Tibial artery (tissue), 4 donors: ENCODE data around the gene ERBB4.

Source experiments
- DNase-seq, 2 donors: peaks; one replicate each; pipeline ENCODE4 v3.0.0-alpha.2; 2019
- H3K27ac ChIP-seq, 2 donors: fragments of 200-600 bp; sonication (generic) in 1 of 2; 1 replicate in 1 of 2; 2 replicates in 1 of 2; pipeline ENCODE4 v1.5.1; 2018 to 2019; ENCODE audit warnings: mild to moderate bottlenecking in 1 of 2
- H3K27me3 ChIP-seq, 2 donors: fragments of 200-600 bp; sonication (generic) in 1 of 2; one replicate each; pipeline versions ENCODE4 v1.5.1 to v1.6.0; 2016 to 2019
- H3K36me3 ChIP-seq, 3 donors: fragments of 200-600 bp; sonication (generic) in 2 of 3; one replicate each; pipeline ENCODE4 v1.5.1; 2016 to 2019; ENCODE audit warnings: mild to moderate bottlenecking in 2 of 3
- H3K4me1 ChIP-seq, 4 donors: fragments of 200-600 bp; sonication (generic) in 2 of 4; 1 replicate in 3 of 4; 2 replicates in 1 of 4; pipeline ENCODE4 v1.5.1; 2016 to 2019
- H3K4me3 ChIP-seq, 2 donors: fragments of 200-600 bp; sonication (generic) in 1 of 2; 1 replicate in 1 of 2; 2 replicates in 1 of 2; pipeline ENCODE4 v1.5.1; 2018 to 2019; ENCODE audit warnings: mild to moderate bottlenecking in 2 of 2
- H3K9me3 ChIP-seq, 3 donors: fragments of 200-600 bp; sonication (generic) in 1 of 3; one replicate each; pipeline ENCODE4 v1.5.1; 2016 to 2019
- intact Hi-C: fragments of 100-400 bp; cut with DNase I; formaldehyde crosslinking; loops from one replicate; pipeline ENCODE4 v1.15.0; 2023; ENCODE audit warnings: low total_unique reads
- TF ChIP-seq, protein P1 (sequence below), 2 experiments: fragments of 200-600 bp in 1 of 2; fragments of 450-650 bp in 1 of 2; IDR thresholded peaks; one replicate each; pipeline ENCODE4 v1.5.1; 2017 to 2019; ENCODE audit warnings: antibody characterized with exemption in 2 of 2, mild to moderate bottlenecking in 1 of 2, moderate library complexity in 1 of 2

ERBB4 gene

DNA sequence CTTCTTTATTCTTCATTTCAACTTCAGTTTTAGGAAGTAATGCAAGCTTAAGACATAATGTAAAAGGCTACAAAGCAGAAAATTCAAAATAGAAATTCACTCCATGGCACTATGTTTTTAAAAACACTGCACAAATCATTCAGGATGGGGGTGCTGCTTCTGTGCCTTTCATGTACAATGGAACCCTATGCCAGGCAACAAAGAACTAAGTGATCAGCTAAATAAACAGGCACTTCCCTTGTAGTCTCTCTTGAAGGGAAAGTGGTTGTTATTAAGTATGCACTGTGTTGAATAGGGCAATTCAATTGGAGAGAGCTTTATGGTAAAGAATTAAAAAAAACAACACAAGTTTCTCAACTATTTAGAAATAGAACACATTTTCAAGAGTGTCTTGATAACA, 10.9 kb upstream of the ERBB4 start:
- no peaks in the 10 kb centered on the region for H3K36me3 ChIP-seq
- intact Hi-C loops: loop anchor here (2.0 to 10.0 kb wide), 2 partner anchors 405 to 805 kb away; no protein-coding TSS in a partner anchor
- H3K27me3 ChIP-seq: no peaks in the 10 kb centered on the region
- no peaks in the 10 kb centered on the region for H3K9me3 ChIP-seq
- TF ChIP-seq, protein P1, sequence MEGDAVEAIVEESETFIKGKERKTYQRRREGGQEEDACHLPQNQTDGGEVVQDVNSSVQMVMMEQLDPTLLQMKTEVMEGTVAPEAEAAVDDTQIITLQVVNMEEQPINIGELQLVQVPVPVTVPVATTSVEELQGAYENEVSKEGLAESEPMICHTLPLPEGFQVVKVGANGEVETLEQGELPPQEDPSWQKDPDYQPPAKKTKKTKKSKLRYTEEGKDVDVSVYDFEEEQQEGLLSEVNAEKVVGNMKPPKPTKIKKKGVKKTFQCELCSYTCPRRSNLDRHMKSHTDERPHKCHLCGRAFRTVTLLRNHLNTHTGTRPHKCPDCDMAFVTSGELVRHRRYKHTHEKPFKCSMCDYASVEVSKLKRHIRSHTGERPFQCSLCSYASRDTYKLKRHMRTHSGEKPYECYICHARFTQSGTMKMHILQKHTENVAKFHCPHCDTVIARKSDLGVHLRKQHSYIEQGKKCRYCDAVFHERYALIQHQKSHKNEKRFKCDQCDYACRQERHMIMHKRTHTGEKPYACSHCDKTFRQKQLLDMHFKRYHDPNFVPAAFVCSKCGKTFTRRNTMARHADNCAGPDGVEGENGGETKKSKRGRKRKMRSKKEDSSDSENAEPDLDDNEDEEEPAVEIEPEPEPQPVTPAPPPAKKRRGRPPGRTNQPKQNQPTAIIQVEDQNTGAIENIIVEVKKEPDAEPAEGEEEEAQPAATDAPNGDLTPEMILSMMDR (IDR thresholded peaks at IDR 0.05): no peak
- H3K4me3 ChIP-seq: no peak overlapping the region
- no peak for DNase-seq
- H3K27ac ChIP-seq: no peak overlapping the region
- peaks cover 0 to 11% (median 3%) of the 10 kb centered on the region in 4 donors for H3K4me1 ChIP-seq

DNA sequence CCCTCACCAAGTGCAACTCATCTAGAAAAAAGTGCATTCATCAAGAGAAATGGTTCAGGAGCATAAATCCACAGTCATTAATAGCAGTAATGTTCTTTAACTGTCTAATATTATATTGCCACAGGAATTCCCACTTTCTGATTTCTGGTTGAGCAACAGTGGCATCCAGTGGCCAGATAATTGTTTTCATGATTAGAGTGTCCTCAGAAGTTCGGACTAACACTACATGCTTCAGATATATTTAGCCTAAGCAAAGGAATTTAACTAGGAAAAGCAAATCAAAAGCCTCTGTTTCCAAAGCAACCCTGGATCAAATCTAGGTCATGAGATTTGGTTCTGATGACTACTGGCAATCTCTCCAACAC, 9.8 kb upstream of the ERBB4 start:
- H3K36me3 ChIP-seq: no peaks in the 10 kb centered on the region
- no peak overlapping the region for H3K27ac ChIP-seq
- intact Hi-C loops: loop anchor here (2.0 to 10.0 kb wide), 2 partner anchors 404 to 804 kb away; no protein-coding TSS in a partner anchor
- no peaks in the 10 kb centered on the region for H3K9me3 ChIP-seq
- H3K4me1 ChIP-seq: peaks cover 0 to 11% (median 3%) of the 10 kb centered on the region in 4 donors
- TF ChIP-seq, protein P1 (IDR thresholded peaks at IDR 0.05): peak; percentile 60 to 69
- no peaks in the 10 kb centered on the region for H3K27me3 ChIP-seq
- DNase-seq: no peak
- H3K4me3 ChIP-seq: no peak overlapping the region

DNA sequence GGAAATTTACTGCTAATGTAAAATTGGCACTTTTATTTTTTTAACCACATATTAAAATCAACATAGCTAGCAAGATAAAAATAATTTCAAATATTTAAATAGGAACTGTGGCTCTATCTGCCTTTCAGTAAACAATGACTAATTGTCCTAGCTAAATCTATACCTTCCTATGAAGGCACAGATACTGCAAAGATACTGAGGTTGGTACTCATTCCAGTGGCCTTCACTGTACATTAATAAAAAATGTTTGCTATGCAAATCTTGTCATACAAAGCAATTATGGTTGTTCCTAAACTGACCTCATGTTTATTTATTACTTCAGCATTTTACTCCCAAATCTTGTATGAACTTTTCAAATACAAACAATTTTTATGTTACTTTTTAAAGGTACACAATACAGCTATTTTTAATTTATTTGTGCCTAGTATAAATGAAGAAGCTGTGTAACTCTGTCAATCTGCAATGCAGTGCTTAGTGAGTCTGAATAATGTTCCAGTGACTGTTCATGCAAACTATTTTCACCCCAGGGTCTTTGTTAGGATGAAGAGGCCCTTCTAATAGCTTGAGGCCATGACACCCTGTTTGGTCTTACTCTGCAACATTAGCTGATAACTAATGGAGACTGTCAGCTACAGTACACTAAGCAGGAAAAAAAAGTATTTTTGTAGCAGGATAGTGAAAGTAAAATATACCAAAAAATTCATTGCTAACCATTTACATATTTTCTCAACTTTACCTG, 9.3 kb upstream of the ERBB4 start:
- Histone ChIP-seq H3K4me1 (peaks cover 0 to 11% (median 3%) of the 10 kb centered on the region in 4 donors), H3K27ac (no peak overlapping the region), H3K27me3 (no peaks in the 10 kb centered on the region), H3K9me3 (no peaks in the 10 kb centered on the region), H3K4me3 (no peak overlapping the region), H3K36me3 (no peaks in the 10 kb centered on the region)
- DNase-seq: no peak
- TF ChIP-seq, protein P1 (IDR thresholded peaks at IDR 0.05): no peak
- intact Hi-C loops: loop anchor here (2.0 to 10.0 kb wide), 2 partner anchors 403 to 803 kb away; no protein-coding TSS in a partner anchor

DNA sequence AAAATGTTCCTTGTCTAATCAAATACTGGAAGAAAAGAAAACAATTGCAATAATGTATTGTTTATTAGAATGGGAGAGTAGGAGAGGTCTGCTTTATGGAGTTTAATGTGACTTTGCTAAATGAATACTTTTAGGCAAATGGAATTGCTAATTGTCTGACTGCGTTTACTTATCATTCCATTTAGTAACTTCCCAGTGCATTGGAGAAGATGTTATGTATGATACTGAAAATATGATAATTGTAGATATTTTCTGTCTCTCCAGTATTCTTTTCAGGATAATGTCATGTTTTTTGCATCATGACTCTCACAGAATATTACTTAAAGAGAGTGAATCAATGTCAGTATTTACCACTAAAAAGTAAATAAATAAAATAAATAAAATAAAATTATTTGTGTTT, 8.1 kb upstream of the ERBB4 start:
- TF ChIP-seq, protein P1 (IDR thresholded peaks at IDR 0.05): no peak
- H3K36me3 ChIP-seq: no peaks in the 10 kb centered on the region
- DNase-seq: no peak
- intact Hi-C loops: loop anchor here (10.0 kb wide), 1 partner anchor 402 kb away; no protein-coding TSS in a partner anchor
- peaks cover 0 to 11% (median 3%) of the 10 kb centered on the region in 4 donors for H3K4me1 ChIP-seq
- H3K27ac ChIP-seq: no peak overlapping the region
- no peak overlapping the region for H3K4me3 ChIP-seq
- no peaks in the 10 kb centered on the region for H3K27me3 ChIP-seq
- no peaks in the 10 kb centered on the region for H3K9me3 ChIP-seq

DNA sequence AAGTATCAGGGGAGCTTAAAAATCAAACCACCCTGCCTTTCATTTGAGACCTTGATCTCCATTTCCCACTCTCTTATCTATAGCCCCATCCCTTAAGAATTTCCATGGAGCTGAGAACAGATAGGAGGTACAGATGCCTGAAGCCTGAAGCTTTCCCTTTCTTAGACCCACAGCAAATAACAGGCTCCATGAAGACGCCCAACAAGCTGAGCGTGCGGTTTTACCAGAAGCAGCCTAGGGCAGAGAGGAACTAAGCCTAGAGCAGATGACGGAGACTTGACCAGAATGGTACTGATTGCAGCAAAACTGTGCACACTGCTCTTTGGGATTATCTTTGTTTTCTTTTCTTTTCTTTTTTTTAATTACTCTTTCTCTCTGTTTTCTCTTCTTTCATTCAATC, 1.7 kb upstream of the ERBB4 start:
- TF ChIP-seq, protein P1 (IDR thresholded peaks at IDR 0.05): no peak
- H3K9me3 ChIP-seq: no peaks in the 10 kb centered on the region
- intact Hi-C loops: loop anchor here (10.0 kb wide), 1 partner anchor 396 kb away; no protein-coding TSS in a partner anchor
- H3K4me3 ChIP-seq: no peak overlapping the region
- peaks cover 0 to 14% (median 4%) of the 10 kb centered on the region in 4 donors for H3K4me1 ChIP-seq
- peak overlapping the region in 1 of 2 donors; percentile 78 for H3K27ac ChIP-seq
- H3K36me3 ChIP-seq: no peaks in the 10 kb centered on the region
- no peaks in the 10 kb centered on the region for H3K27me3 ChIP-seq
- DNase-seq: no peak
